Fibroblast of skin of left biceps (primary cell): Measurements from ENCODE around the gene PROB1.
"Not testable (repeated sequence)": the region's sequence is repeated elsewhere in the genome, so short reads cannot be mapped to it uniquely, and the experiment has no call there.

Experiments used
- DNase-seq, 2 experiments: peaks; one replicate each; pipeline ENCODE4 v3.0.0-alpha.2; 2013; ENCODE audit warnings: low read depth in 2 of 2

Gene PROB1

GRCh38 chr5:139393497-139394122, 1.3 kb downstream of the PROB1 start:
- no peak for DNase-seq

DNA sequence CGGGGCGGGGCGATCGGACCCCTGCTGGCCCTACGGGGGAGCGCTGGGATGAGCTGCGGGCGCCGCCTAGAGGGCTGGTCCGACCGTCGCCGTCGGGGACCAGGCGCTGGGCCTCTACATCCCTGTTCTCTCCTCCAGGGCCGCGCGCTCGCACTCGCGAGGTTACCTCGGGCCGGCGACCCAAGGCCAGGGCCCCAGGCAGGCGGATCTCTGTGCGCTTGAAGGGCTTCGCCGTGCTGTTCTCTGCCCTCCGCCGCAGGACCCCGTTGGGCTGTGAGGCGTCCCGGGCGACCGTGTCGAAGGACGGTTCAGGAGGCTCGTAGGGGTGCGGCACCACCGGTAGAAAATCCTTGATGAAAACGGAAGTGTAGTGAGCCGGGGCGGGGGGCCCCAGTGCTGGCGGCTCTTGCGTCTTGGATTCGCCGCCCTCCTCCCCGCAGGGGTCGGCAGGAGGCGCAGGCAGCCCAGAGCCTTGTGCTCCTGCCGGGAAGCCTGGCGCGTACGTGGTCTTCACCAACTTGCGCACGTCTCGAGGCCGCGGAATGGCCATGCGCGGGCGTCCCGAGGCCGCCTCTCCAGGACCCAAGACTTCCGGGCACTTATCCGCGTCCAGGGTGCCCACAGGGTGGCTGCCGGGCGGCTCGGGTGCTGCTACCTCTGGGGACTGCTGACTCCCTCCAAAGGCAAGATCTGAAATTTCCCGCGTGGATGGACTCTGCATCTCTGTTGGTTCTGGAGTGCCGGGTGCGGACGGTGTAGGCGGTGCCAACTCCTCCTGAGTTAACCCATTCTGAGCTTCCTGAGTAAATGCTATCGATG, 2.0 kb downstream of the PROB1 start:
- DNase-seq: no peak

DNA sequence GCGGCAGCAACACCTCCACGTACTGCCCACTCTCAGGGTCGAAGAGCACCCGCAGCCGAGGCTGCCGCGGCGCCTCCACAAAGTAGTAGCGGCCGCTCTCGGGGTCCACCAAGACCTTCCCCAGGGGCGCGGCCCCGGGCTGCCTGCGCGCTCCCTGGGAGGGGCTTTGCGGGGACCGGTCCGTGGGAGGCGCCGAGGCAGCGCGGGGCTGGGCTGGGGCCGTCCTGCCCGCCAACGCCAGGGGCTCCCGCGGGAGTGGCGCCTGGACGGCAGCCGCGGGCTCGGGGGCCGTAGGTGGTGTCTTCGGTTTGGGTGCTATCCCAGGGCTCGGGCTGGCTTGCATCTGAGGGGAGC, 2.6 kb downstream of the PROB1 start:
- no peak for DNase-seq

- no peak for DNase-seq
Observed at GRCh38 chr5:139391570-139392323, 3.2 kb downstream of the PROB1 start.

DNA sequence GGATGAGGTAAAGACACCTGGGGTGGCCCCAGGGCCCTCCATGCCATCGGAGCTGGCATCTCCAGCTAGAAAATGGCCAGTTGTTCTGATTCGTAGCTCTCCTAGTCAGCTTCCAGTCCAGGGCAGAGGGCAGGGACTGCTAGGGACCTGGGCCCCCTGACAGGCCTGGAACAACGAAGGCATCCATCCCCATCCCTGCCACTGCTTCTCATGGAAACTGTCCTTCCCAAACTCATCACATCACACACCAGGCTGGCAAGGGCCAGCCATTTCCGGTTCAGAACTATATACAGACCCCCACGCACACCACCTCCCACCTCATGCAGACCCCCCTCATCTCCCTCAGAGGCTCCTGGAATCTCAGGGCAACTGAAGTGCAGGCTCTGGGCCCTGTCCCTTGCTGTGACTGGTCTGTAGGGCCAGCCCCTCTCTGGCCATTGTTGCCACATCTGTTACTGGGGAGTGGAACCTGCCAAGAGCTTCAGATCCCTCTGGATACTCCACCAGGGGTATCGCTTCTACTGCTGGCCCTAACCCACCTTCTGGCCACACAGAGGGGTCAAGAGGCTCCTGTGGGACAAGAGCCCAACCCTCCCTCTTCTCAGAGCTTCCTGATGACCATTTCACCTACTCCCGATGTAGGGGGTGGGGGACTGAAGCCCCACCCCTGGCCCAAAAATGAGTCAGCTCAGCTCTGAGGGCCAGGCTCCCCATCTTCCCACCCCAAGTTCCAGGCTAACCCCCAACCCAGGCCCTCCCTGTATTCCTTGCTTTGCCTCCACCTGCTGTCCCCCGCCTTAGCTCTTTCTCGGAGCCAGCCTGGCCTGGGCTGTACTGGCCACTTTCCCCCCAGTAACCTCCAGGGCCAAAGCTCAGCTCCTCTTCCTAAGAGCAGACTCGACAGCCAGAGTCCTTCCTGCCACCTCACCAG, 4.0 kb downstream of the PROB1 start:
- no peak for DNase-seq

GRCh38 chr5:139389701-139390638, 4.9 kb downstream of the PROB1 start, which contains the start of gene MZB1:
Gene MZB1, minus strand, starts transcription at chr5:139389913. Its CDS starts 57 bp downstream, at chr5:139389856.
- no peak for DNase-seq

DNA sequence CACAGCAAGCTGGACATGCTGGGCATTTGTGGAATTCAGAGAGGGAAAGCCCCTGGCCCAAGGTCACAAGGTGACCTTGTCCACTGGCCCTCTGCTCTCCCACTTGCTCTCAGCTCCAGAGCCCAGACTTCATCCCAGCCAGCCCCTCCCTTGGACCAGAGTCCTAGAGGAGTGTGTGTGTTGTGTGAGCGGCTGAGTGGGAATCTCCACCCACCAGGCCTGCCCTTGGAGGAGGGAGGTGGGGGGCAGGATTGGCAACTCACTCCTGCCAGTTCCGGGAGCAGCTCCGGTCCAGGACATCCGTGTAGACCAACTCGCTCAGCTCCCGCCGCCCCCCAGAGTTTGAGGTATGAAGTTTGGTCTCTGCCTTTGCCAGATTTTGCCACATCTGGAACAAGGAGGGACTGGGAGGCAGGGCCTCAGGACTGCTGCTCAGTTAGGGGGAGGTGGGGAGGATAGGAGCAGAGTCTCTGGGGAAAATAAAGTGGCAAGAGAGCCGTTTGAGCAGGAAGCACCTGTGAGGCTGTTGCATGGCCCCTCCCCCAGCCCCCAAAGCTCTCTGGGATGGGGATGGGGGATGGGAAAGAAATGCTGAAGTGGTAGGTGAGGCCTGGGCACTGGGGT, 6.6 kb downstream of the PROB1 start:
- DNase-seq: no peak

- DNase-seq: no peak
Observed at GRCh38 chr5:139387611-139388197, 7.2 kb downstream of the PROB1 start.

DNA sequence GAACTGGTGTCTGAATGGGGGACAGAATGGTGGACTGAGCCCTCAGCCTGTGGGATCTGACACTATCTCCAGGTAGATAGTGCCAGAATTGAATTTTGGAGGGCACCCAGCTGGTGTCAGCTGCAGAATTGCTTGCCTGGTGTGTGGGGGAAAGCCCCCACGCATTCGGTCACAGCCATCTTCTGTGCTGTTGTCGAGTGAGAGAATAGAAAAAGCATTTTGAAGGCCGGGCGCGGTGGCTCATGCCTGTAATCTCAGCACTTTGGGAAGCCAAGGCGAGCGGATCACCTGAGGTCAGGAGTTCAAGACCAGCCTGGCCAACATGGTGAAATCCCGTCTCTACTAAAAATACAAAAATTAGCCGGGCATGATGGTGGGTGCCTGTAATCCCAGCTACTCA, 7.9 kb downstream of the PROB1 start:
- DNase-seq: not testable (repeated sequence)

DNA sequence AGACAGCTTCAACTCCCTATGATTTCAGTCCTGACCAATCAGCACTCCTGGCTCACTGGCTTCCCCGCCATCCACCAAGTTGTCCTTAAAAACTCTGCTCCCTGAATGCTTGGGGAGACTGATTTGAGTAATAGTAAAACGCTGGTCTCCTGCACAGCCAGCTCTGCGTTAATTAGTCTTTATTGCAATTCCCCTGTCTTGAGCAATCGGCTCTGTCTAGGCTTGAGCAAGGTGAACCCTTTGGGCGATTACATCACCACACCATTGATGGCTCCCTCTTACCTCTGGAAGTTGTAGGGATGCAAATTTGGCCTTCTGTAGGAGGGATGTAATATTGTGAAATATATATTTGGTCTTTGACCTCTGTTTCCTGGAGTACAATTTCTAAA, 8.9 kb downstream of the PROB1 start:
- DNase-seq: no peak

GRCh38 chr5:139385061-139386049, 9.5 kb downstream of the PROB1 start:
- no peak for DNase-seq

DNA sequence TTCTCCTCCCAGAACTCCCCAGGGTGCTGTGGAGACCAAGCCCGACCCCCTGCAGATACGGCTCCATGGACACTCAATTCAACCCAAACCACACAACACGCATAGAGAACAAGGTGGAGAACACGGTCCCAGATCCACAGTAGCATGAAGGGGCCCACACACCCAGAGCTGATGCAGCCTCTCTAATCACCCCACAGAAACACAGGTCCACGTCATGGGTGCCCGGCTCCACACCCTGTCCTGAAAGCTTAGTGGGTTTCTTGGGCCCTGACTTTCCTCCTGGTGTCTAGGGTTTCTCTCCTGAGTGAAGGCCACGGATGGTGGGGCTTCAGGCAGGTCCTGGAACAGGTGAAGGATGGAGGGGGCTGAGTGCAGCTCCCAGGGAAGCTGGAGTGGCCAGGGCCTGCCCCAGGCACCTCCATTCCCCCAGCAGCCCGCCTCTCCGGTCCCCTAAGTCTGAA, 10.3 kb downstream of the PROB1 start:
- DNase-seq: no peak

GRCh38 chr5:139383993-139384590, 10.8 kb downstream of the PROB1 start:
- no peak for DNase-seq

DNA sequence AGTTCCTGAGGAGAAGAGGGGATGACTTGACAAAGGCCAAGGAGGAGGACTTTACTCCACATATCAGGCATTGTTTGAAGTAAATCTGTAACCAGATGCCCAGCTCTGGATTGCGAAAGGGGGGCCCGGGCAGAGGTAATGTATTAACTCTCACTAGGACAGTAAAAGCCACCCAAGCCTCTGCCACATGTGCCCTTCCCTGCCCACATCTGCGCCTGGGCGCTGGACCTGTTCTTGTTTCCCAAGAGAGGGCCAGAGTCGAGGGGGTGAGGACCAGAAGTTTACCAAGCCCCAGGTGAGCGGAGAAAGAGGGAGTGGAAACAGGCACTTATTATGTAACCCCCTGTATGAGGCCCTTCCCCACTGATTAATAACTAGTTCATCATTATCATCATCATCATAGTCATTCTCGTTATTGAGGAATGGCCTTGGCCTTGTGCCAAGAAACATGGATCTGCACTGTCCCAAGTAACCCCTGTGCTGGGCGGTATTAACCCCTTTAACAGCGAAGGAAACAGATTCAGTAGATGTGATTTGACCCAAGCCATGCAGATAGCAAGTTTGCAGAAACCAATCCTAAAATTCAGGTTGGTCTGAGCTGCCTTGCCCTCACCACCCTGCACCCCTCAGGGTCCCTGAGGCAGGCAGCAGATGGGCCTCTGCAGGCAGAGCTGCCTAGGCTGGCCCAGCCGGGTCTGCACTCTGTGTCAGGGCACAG, 11.5 kb downstream of the PROB1 start, which contains the start of gene SLC23A1:
TSS of gene SLC23A1 (minus strand) at position 23 of the 718 bp plus-strand sequence. CDS start 44 bp downstream, outside the sequence.
- DNase-seq: no peak

- DNase-seq: no peak
Observed at GRCh38 chr5:139382807-139383206, 12.1 kb downstream of the PROB1 start.

GRCh38 chr5:139381837-139382761, 12.8 kb downstream of the PROB1 start:
- DNase-seq: no peak
